T-helper 2 cell treated with Interferon-gamma antibody and Interleukin-4, amounts not matched to agents 5 μg/mL and 100 μg/mL, for 36 hours (primary cell): ENCODE measurements around the gene P2RY14.

Source experiments
- DNase-seq: peaks from one replicate; pipeline ENCODE4 v3.0.0; 2021; ENCODE audit warnings: low spot score
- H3K27ac Mint-ChIP-seq: one replicate; pipeline ENCODE4 v1.8.0; 2021; ENCODE audit warnings: mild to moderate bottlenecking, mixed read lengths
- H3K27me3 Mint-ChIP-seq: one replicate; pipeline ENCODE4 v1.8.0; 2021; ENCODE audit warnings: low read depth, mixed read lengths
- H3K36me3 Mint-ChIP-seq: one replicate; pipeline ENCODE4 v1.8.0; 2021; ENCODE audit warnings: low read depth, mixed read lengths
- H3K4me1 Mint-ChIP-seq: one replicate; pipeline ENCODE4 v1.8.0; 2021; ENCODE audit warnings: low read depth, mixed read lengths
- H3K4me3 Mint-ChIP-seq: one replicate; pipeline ENCODE4 v1.8.0; 2022; ENCODE audit warnings: mild to moderate bottlenecking, moderate library complexity, mixed read lengths
- H3K9me3 Mint-ChIP-seq: one replicate; pipeline ENCODE4 v1.8.0; 2021; ENCODE audit warnings: mixed read lengths

The P2RY14 gene

DNA sequence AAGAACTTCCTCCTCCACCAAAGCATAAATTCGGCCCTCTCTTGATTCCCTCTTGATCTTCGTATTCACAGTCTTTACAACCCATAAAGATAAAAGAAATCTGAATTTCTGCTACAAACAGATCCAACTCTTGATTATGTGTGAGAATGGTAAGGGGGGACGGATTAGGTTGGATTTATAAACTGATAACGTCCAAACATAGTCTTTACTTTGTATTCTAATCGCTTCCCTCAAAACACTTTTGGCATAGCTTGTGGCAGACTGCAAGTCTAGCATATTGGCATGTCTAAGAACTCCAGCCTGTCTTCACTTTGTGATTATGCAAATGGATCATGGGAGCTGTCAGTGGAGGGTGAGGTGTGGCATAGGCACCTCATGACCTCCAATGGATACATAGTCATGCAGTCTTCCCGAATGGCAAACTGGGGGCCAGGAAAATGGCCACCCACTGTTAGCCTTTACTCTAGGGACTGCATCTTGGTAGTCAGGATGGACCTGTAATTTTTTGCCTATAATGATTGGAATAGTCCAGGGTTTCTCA lies 51.0 kb downstream of the P2RY14 start:
- DNase-seq = no peak
- Mint-ChIP-seq H3K4me1 (peaks cover 57% of the 10 kb centered on the region), H3K36me3 (peaks cover 7% of the 10 kb centered on the region), H3K27me3 (no peaks in the 10 kb centered on the region), H3K27ac (peak overlapping the region; percentile 65), H3K9me3 (peaks cover 10% of the 10 kb centered on the region), H3K4me3 (peak overlapping the region; percentile 25)

GRCh38 chr3:151226825-151227224 lies 51.5 kb downstream of the P2RY14 start:
- Mint-ChIP-seq H3K4me3 (no peak overlapping the region), H3K4me1 (peaks cover 58% of the 10 kb centered on the region), H3K27ac (peak overlapping the region; percentile 65), H3K9me3 (peaks cover 15% of the 10 kb centered on the region), H3K36me3 (peaks cover 12% of the 10 kb centered on the region), H3K27me3 (no peaks in the 10 kb centered on the region)
- no peak for DNase-seq

DNA sequence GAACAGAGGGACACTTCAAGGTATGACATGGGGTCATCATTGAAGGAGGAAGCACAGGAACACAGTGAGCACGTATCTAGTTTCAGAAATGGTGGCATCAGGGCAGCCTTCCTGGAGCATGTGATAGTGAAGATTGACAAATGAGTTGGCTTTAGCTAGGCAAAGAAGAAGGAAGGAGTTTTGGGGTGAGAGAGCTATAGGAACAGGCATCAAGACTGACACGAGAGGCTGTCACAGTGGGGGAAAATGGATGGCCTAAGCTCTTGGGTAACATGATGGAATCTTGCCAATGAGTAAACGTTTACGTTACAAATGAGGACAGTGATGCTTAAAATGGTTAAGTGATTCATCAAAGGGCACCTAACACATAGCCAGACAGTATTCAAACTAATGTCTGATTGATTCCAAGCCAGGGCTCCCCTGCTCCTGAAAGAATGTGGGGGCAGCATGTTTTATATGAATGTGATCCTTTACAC lies 52.2 kb downstream of the P2RY14 start:
- H3K27me3 Mint-ChIP-seq = no peaks in the 10 kb centered on the region
- H3K4me1 Mint-ChIP-seq = peaks cover 55% of the 10 kb centered on the region
- H3K9me3 Mint-ChIP-seq = peaks cover 20% of the 10 kb centered on the region
- peak overlapping the region; percentile 31 for H3K4me3 Mint-ChIP-seq
- H3K27ac Mint-ChIP-seq = peak overlapping the region; percentile 65
- peaks cover 16% of the 10 kb centered on the region for H3K36me3 Mint-ChIP-seq
- DNase-seq = no peak

- no peak for DNase-seq
- H3K27ac Mint-ChIP-seq = peak overlapping the region; percentile 70
- peak overlapping the region; percentile 31 for H3K4me3 Mint-ChIP-seq
- peaks cover 28% of the 10 kb centered on the region for H3K9me3 Mint-ChIP-seq
- H3K4me1 Mint-ChIP-seq = peaks cover 47% of the 10 kb centered on the region
- H3K27me3 Mint-ChIP-seq = no peaks in the 10 kb centered on the region
- peaks cover 24% of the 10 kb centered on the region for H3K36me3 Mint-ChIP-seq
Observed at GRCh38 chr3:151225040-151225975, 53.0 kb downstream of the P2RY14 start.

- H3K4me1 Mint-ChIP-seq = peaks cover 46% of the 10 kb centered on the region
- DNase-seq = no peak
Observed at GRCh38 chr3:151224268-151224866, 54.0 kb downstream of the P2RY14 start.

GRCh38 chr3:151219056-151219455 lies 59.3 kb downstream of the P2RY14 start:
- no peak overlapping the region for H3K4me3 Mint-ChIP-seq
- H3K4me1 Mint-ChIP-seq = peaks cover 9% of the 10 kb centered on the region
- peaks cover 28% of the 10 kb centered on the region for H3K9me3 Mint-ChIP-seq
- H3K27me3 Mint-ChIP-seq = no peaks in the 10 kb centered on the region
- peaks cover 24% of the 10 kb centered on the region for H3K36me3 Mint-ChIP-seq
- no peak overlapping the region for H3K27ac Mint-ChIP-seq
- no peak for DNase-seq

More at GRCh38 chr3:151224268-151224866, 54.0 kb downstream of the P2RY14 start:
- Mint-ChIP-seq H3K27ac (no peak overlapping the region), H3K36me3 (peaks cover 24% of the 10 kb centered on the region), H3K27me3 (no peaks in the 10 kb centered on the region), H3K4me3 (no peak overlapping the region), H3K9me3 (peaks cover 28% of the 10 kb centered on the region)

- no peak for DNase-seq
- no peak overlapping the region for H3K4me3 Mint-ChIP-seq
- H3K36me3 Mint-ChIP-seq = peaks cover 24% of the 10 kb centered on the region
- H3K4me1 Mint-ChIP-seq = peaks cover 12% of the 10 kb centered on the region
- no peaks in the 10 kb centered on the region for H3K27me3 Mint-ChIP-seq
- peaks cover 25% of the 10 kb centered on the region for H3K9me3 Mint-ChIP-seq
- no peak overlapping the region for H3K27ac Mint-ChIP-seq
Observed at GRCh38 chr3:151218136-151218535, 60.2 kb downstream of the P2RY14 start.

DNA sequence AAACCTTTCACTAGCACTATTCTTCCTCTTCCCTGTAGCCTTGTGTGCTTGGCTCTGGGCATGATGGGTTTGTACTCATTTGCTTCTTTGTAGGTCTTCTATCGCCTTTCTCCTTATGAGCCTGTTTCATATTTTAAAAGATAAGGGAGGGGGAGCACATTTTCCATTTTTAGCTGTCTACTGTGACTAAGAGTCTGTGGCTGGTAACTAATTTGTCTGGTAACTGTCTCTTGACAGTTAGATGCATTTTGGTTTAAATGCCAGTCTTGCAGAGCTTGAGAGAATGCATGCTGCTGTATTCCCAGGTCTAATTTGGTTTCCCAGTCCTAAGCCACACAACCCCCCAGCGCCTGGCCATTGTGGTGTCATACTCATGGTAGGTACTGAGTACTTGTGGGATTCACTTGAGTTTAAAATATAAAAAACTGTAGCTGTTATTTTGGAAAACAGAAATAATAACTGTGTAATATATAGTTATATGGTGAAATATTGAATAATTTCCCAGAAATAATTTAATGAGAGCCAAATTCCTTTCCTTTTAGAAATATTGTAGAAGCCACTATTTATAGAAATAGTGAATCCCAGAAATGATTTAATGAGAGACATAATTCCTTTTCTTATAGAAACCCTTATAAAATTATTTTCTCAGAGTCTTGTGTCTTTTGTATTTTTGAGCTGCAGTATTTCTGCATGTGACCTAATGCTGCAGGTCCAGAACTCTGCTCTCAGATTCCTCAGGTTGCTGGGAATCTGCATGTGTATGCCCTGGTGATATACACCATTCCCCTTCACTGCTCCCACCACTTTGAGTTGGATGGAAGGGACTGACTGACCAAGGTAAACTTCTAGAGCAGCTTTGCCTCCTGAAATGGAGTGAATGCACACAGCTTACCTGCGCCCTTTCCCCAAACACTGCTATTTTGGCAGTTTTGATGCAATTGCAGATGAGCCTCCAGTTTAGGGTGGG lies 61.4 kb downstream of the P2RY14 start:
- no peak for DNase-seq
- Mint-ChIP-seq H3K27ac (no peak overlapping the region), H3K36me3 (peaks cover 13% of the 10 kb centered on the region), H3K9me3 (peaks cover 14% of the 10 kb centered on the region), H3K4me1 (peaks cover 13% of the 10 kb centered on the region), H3K4me3 (no peak overlapping the region), H3K27me3 (no peaks in the 10 kb centered on the region)

GRCh38 chr3:151214459-151214858 lies 63.9 kb downstream of the P2RY14 start:
- H3K27me3 Mint-ChIP-seq = no peaks in the 10 kb centered on the region
- DNase-seq = no peak
- H3K9me3 Mint-ChIP-seq = no peaks in the 10 kb centered on the region
- no peak overlapping the region for H3K27ac Mint-ChIP-seq
- H3K36me3 Mint-ChIP-seq = peaks cover 2% of the 10 kb centered on the region
- no peak overlapping the region for H3K4me3 Mint-ChIP-seq
- peaks cover 33% of the 10 kb centered on the region for H3K4me1 Mint-ChIP-seq

DNA sequence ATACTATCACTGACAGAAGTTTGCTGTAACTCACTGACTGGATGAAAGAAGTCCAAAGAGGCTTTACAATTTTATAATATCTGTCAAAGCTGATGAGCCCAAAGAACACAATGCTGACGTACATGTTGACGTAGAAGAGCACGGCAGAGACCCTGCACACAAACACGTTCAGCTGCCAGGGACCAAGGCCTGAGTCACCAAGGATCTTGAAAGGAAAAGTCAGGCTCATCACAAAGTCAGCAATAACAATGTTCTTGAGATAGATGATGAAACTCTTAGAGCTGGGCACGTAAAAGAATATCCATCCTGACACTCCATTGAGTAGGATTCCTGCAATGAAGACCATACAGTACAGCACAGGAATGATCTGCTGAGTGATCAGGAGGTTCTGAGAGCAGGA lies 64.5 kb downstream of the P2RY14 start:
- H3K4me1 Mint-ChIP-seq = peaks cover 37% of the 10 kb centered on the region
- H3K36me3 Mint-ChIP-seq = peaks cover 2% of the 10 kb centered on the region
- DNase-seq = no peak
- no peaks in the 10 kb centered on the region for H3K27me3 Mint-ChIP-seq
- H3K4me3 Mint-ChIP-seq = no peak overlapping the region
- H3K9me3 Mint-ChIP-seq = no peaks in the 10 kb centered on the region
- no peak overlapping the region for H3K27ac Mint-ChIP-seq

DNA sequence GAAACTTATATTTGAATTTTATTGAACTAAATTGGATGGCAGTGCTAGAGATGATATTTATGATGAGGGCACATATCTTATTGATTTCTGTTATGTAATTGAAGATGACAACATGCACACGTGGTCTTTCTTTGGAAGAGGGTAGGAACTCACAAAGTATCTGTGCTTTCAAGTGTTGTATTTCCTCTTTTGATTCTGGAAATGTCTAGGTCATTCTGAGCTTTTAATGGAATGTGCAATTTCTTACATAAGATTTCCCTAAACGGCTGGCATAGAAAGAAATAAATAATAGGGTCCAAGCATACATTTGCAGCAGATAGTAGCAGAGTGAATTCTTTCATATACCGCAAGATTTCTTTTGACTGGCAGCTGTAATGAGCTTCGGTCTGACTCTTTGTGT lies 65.2 kb downstream of the P2RY14 start:
- no peak overlapping the region for H3K27ac Mint-ChIP-seq
- H3K9me3 Mint-ChIP-seq = no peaks in the 10 kb centered on the region
- peaks cover 41% of the 10 kb centered on the region for H3K4me1 Mint-ChIP-seq
- H3K36me3 Mint-ChIP-seq = peaks cover 2% of the 10 kb centered on the region
- DNase-seq = no peak
- no peaks in the 10 kb centered on the region for H3K27me3 Mint-ChIP-seq
- no peak overlapping the region for H3K4me3 Mint-ChIP-seq

GRCh38 chr3:151210676-151211381 lies 67.5 kb downstream of the P2RY14 start:
- Mint-ChIP-seq H3K27ac (peak overlapping the region; percentile 88), H3K36me3 (peaks cover 4% of the 10 kb centered on the region), H3K4me3 (peak overlapping the region; percentile 62), H3K9me3 (no peaks in the 10 kb centered on the region), H3K27me3 (no peaks in the 10 kb centered on the region), H3K4me1 (peaks cover 47% of the 10 kb centered on the region)
- DNase-seq = no peak

GRCh38 chr3:151209654-151210053 lies 68.7 kb downstream of the P2RY14 start:
- peaks cover 4% of the 10 kb centered on the region for H3K36me3 Mint-ChIP-seq
- no peak for DNase-seq
- peak overlapping the region; percentile 88 for H3K27ac Mint-ChIP-seq
- H3K9me3 Mint-ChIP-seq = no peaks in the 10 kb centered on the region
- no peaks in the 10 kb centered on the region for H3K27me3 Mint-ChIP-seq
- peaks cover 58% of the 10 kb centered on the region for H3K4me1 Mint-ChIP-seq
- H3K4me3 Mint-ChIP-seq = peak overlapping the region; percentile 61
